ENCODE data around the gene SLC38A10. TPM values are rescaled to one million over a fixed set of nuclear protein-coding genes. Genes with fewer than 3 reads are reported as not detected.

The SLC38A10 gene
- total and polyA plus RNA-seq, 2 of the 13 experiments (the other 11 are each of a cell fraction or from before 2014, with no cell fraction given): 23.4 to 55.8 TPM

DNA sequence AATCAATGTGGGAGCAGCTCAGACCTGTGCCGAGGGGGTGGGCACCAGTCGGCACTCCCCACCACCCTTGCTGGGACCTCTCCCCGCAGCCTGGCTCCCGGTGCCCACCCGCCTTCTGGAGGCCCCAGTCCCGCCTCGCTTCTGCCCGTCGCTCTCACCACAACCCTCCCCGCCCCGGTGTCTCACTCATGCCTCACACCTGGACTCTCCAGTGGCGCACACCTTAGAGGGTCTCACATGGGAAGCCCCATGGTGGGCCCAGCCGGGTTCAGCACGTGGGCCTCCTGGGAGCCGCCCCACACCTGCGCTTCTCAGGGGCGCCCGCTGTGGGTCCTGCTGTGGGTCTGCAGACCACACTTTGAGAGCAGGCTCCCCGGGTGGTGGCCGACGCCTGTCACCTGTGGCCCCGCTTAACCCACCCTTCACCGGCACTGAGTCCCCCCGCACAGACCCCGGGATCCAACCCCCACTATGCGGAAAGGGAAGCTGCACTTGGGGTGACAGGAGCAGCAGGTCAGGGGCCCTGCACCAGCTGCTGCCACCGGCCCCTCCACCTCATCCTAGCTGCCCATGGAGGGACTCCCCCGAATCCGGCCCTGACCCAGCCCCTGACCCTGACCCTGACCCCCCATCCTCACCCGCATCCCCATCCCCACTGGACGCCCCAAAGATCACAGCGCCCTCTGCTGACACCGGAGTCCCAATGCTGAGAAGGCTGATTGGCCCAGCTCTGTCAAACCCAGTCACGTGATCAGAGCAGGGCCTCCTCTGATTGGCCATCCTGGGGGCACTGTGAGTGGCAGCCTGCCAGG, 27.4 kb upstream of the SLC38A10 start (continued):
- TF ChIP-seq, protein P1, sequence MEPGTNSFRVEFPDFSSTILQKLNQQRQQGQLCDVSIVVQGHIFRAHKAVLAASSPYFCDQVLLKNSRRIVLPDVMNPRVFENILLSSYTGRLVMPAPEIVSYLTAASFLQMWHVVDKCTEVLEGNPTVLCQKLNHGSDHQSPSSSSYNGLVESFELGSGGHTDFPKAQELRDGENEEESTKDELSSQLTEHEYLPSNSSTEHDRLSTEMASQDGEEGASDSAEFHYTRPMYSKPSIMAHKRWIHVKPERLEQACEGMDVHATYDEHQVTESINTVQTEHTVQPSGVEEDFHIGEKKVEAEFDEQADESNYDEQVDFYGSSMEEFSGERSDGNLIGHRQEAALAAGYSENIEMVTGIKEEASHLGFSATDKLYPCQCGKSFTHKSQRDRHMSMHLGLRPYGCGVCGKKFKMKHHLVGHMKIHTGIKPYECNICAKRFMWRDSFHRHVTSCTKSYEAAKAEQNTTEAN (CRISPR knock-in tag; conservative IDR thresholded peaks at IDR 0.05): no peak
- TF ChIP-seq NR3C1 (CRISPR knock-in tag; IDR thresholded peaks at IDR 0.05) (no peak), ZMYM4 (CRISPR knock-in tag; IDR thresholded peaks at IDR 0.05) (peak; percentile 37; the same call in 1 of the 2 replicates), JUNB (CRISPR knock-in tag; IDR thresholded peaks at IDR 0.05; ENCODE audit: borderline replicate concordance) (no peak)
- TF ChIP-seq, protein P2, sequence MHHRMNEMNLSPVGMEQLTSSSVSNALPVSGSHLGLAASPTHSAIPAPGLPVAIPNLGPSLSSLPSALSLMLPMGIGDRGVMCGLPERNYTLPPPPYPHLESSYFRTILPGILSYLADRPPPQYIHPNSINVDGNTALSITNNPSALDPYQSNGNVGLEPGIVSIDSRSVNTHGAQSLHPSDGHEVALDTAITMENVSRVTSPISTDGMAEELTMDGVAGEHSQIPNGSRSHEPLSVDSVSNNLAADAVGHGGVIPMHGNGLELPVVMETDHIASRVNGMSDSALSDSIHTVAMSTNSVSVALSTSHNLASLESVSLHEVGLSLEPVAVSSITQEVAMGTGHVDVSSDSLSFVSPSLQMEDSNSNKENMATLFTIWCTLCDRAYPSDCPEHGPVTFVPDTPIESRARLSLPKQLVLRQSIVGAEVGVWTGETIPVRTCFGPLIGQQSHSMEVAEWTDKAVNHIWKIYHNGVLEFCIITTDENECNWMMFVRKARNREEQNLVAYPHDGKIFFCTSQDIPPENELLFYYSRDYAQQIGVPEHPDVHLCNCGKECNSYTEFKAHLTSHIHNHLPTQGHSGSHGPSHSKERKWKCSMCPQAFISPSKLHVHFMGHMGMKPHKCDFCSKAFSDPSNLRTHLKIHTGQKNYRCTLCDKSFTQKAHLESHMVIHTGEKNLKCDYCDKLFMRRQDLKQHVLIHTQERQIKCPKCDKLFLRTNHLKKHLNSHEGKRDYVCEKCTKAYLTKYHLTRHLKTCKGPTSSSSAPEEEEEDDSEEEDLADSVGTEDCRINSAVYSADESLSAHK (CRISPR knock-in tag; IDR thresholded peaks at IDR 0.05; ENCODE audit: borderline replicate concordance): no peak

DNA sequence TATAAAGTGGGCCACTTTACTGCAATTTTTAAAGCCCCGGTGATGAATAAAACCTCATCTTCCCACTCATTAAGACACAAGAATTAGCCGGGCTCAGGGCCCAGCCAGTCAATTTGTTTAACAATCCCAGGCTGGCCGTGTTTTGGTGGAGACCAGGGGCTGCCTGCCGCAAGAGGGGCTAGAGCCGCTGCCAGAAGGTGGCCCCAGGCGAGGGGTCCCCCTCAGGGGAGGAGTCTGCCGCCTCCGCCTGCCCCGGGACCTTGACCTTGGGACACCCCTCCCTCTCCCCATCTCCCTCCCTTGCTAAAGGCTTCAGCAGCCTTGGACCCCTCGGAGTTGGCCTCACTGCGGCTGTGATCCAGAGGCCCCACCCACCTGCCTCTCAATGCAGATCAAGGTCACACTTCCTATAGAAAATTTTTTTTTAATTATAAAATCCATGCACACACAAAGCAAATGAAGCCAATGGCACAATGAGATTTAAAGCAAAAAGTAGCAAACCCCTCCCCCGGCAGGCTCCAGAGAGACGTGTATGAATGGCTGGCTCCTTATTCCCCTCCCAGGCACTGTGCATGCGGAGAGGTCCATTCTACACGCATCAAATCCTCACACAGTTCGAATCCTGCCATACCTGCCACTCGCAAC, 23.0 kb upstream of the SLC38A10 start:
- H2AFZ ChIP-seq (ENCODE audit: low read length): no peak overlapping the region
- CTCF ChIA-PET (ENCODE audit: low intra/inter-chr PET ratio, low total read pairs): no interaction called here
- H3K4me3 ChIP-seq (replicated peaks in 1 of 3; ENCODE audit: insufficient read depth in 1 of 3, low read depth in 2 of 3, low read length in 3 of 3): no peak overlapping the region
- in situ Hi-C loops (cut with HindIII; ENCODE audit: extremely low pct_ligation_motif_present, low pct_unique_long_range_greater_than_20kb) (no loop called here), intact Hi-C loops (cut with micrococcal nuclease; ENCODE audit: unreplicated experiment) (no loop called here)
- no TSS peak for BruUV-seq (replicated peaks)
- H3K4me1 ChIP-seq (ENCODE audit: insufficient read depth, low read length): peaks cover 50% of the 10 kb centered on the region
- H3K79me2 ChIP-seq (ENCODE audit: insufficient read depth, low read length): no peaks in the 10 kb centered on the region
- no peaks in the 10 kb centered on the region for H3K36me3 ChIP-seq (replicated peaks in 1 of 2; ENCODE audit: control insufficient read depth in 1 of 2, insufficient read depth in 2 of 2, low read length in 2 of 2)
- ATAC-seq (no peak), FAIRE-seq (no peak), DNase-seq (ENCODE audit: low spot score) (no peak)
- H4K20me1 ChIP-seq (ENCODE audit: insufficient read depth, low read length): no peaks in the 10 kb centered on the region
- H3K27me3 ChIP-seq (ENCODE audit: control insufficient read depth in 1 of 2, insufficient read depth in 2 of 2, low read length in 2 of 2): peaks cover 8 to 62% of the 10 kb centered on the region in 2 experiments
- no peaks in the 10 kb centered on the region for H3K9me3 ChIP-seq (ENCODE audit: low read length)
- POLR2A ChIA-PET: no interaction called here
- 20% methylated on average over 17 of the region's 17 CpGs for WGBS (ENCODE audit: low lambda C conversion rate)
- no peak overlapping the region for H3K27ac ChIP-seq (ENCODE audit: extremely low read length, insufficient read depth, low read length)
- no peak overlapping the region for H3K9ac ChIP-seq (ENCODE audit: insufficient read depth, low read depth, low read length)
- TF ChIP-seq KDM1A (CRISPR knock-in tag; IDR thresholded peaks at IDR 0.05) (no peak), ZNF354B (CRISPR knock-in tag; IDR thresholded peaks at IDR 0.05) (no peak), NR2F6 (IDR thresholded peaks at IDR 0.05) (no peak), NR2F6 (CRISPR knock-in tag; IDR thresholded peaks at IDR 0.05) (peak; percentile 51; the same call in 1 of the 2 replicates), GATAD2A (CRISPR knock-in tag; IDR thresholded peaks at IDR 0.05) (0 out of 2 replicates have a peak, but pooled peaks have one; percentile 10), MAFK (conservative IDR thresholded peaks at IDR 0.05 in 1 of 2, IDR thresholded peaks at IDR 0.05 in 1 of 2; ENCODE audit: low read length in 2 of 2) (no peak), HNRNPK (IDR thresholded peaks at IDR 0.05; ENCODE audit: low read depth, low read length, poor library complexity, severe bottlenecking) (no peak)
- TF ChIP-seq, protein P3, sequence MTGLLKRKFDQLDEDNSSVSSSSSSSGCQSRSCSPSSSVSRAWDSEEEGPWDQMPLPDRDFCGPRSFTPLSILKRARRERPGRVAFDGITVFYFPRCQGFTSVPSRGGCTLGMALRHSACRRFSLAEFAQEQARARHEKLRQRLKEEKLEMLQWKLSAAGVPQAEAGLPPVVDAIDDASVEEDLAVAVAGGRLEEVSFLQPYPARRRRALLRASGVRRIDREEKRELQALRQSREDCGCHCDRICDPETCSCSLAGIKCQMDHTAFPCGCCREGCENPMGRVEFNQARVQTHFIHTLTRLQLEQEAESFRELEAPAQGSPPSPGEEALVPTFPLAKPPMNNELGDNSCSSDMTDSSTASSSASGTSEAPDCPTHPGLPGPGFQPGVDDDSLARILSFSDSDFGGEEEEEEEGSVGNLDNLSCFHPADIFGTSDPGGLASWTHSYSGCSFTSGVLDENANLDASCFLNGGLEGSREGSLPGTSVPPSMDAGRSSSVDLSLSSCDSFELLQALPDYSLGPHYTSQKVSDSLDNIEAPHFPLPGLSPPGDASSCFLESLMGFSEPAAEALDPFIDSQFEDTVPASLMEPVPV (CRISPR knock-in tag; IDR thresholded peaks at IDR 0.05): no peak
- H3K4me2 ChIP-seq (ENCODE audit: low read depth, low read length): 0 out of 2 replicates have a peak overlapping the region, but pooled peaks have one; percentile 22

All from HepG2 (cell line).